GM10847 (cell line): ENCODE measurements around the gene ARMC10.

Source experiments
- POLR2A ChIP-seq: IDR thresholded peaks from 2 replicates; pipeline ENCODE4 v1.6.1; 2011; ENCODE audit not compliant: insufficient read length; ENCODE audit errors: extremely low read depth

Gene ARMC10

GRCh38 chr7:103148131-103148993 is 73.4 kb downstream of the ARMC10 start:
- no peak for TF ChIP-seq POLR2A
